ENCODE results near the gene CGN. TPM values are rescaled to one million over a fixed set of nuclear protein-coding genes. Genes with fewer than 3 reads are reported as not detected.
A peak's percentile ranks its signal among the peaks of the same experiment; 100 is the strongest.

The CGN gene, protein sequence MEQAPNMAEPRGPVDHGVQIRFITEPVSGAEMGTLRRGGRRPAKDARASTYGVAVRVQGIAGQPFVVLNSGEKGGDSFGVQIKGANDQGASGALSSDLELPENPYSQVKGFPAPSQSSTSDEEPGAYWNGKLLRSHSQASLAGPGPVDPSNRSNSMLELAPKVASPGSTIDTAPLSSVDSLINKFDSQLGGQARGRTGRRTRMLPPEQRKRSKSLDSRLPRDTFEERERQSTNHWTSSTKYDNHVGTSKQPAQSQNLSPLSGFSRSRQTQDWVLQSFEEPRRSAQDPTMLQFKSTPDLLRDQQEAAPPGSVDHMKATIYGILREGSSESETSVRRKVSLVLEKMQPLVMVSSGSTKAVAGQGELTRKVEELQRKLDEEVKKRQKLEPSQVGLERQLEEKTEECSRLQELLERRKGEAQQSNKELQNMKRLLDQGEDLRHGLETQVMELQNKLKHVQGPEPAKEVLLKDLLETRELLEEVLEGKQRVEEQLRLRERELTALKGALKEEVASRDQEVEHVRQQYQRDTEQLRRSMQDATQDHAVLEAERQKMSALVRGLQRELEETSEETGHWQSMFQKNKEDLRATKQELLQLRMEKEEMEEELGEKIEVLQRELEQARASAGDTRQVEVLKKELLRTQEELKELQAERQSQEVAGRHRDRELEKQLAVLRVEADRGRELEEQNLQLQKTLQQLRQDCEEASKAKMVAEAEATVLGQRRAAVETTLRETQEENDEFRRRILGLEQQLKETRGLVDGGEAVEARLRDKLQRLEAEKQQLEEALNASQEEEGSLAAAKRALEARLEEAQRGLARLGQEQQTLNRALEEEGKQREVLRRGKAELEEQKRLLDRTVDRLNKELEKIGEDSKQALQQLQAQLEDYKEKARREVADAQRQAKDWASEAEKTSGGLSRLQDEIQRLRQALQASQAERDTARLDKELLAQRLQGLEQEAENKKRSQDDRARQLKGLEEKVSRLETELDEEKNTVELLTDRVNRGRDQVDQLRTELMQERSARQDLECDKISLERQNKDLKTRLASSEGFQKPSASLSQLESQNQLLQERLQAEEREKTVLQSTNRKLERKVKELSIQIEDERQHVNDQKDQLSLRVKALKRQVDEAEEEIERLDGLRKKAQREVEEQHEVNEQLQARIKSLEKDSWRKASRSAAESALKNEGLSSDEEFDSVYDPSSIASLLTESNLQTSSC
- total RNA-seq: 10 to 100 TPM in 3 of 4 donors, 1 to 10 TPM in 1; 3.3 to 26.1 (median 15.1) TPM

GRCh38 chr1:151510957-151511635 lies at the start of gene CGN:
Gene CGN (plus strand): TSS chr1:151511387. CDS start chr1:151518520, 7,133 bp downstream.
- TF ChIP-seq POLR2A (IDR thresholded peaks at IDR 0.05) (peak in 2 of 4 donors; percentile 29 to 49), CTCF (IDR thresholded peaks at IDR 0.05) (no peak)
- 0 to 3% methylated on average over 5 to 13 of the region's 68 CpGs for WGBS, 2 donors
- DNase-seq: no peak
- peaks cover 16 to 50% (median 20%) of the 10 kb centered on the region in 3 donors for H3K4me1 ChIP-seq
- H3K9me3 ChIP-seq: no peaks in the 10 kb centered on the region
- peaks cover 0 to 6% (median 0%) of the 10 kb centered on the region in 4 donors for H3K27me3 ChIP-seq
- intact Hi-C loops (cut with DNase I): no loop called here
- H3K4me3 ChIP-seq: peak within 1 kb of the TSS; percentile 50 to 73 (median 62)
- H3K27ac ChIP-seq: peak within 1 kb of the TSS; percentile 52 to 83 (median 64)
- H3K36me3 ChIP-seq: no peaks in the 10 kb centered on the region

GRCh38 chr1:151461694-151462093 lies 49.5 kb upstream of the CGN start:
- H3K4me1 ChIP-seq: peaks cover 5 to 17% (median 11%) of the 10 kb centered on the region in 3 donors
- no peaks in the 10 kb centered on the region for H3K9me3 ChIP-seq
- H3K36me3 ChIP-seq: no peaks in the 10 kb centered on the region
- H3K4me3 ChIP-seq: no peak overlapping the region
- TF ChIP-seq CTCF (IDR thresholded peaks at IDR 0.05): no peak
- TF ChIP-seq POLR2A (IDR thresholded peaks at IDR 0.05): no peak
- H3K27ac ChIP-seq: no peak overlapping the region
- 70 to 81% methylated on average over 5 of the region's 5 CpGs for WGBS, 2 donors
- DNase-seq: no peak
- H3K27me3 ChIP-seq: no peaks in the 10 kb centered on the region
- intact Hi-C loops (cut with DNase I): no loop called here

- H3K4me3 ChIP-seq: no peak overlapping the region
- WGBS, 2 donors: 33 to 50% methylated on average over 1 of the region's 1 CpG
- H3K27ac ChIP-seq: no peak overlapping the region
- TF ChIP-seq POLR2A (IDR thresholded peaks at IDR 0.05) (no peak), CTCF (IDR thresholded peaks at IDR 0.05) (no peak)
- no peaks in the 10 kb centered on the region for H3K27me3 ChIP-seq
- no peaks in the 10 kb centered on the region for H3K36me3 ChIP-seq
- no peak for DNase-seq
- intact Hi-C loops (cut with DNase I): no loop called here
- no peaks in the 10 kb centered on the region for H3K4me1 ChIP-seq
- no peaks in the 10 kb centered on the region for H3K9me3 ChIP-seq
Measured at GRCh38 chr1:151465026-151465425, 46.2 kb upstream of the CGN start.

DNA sequence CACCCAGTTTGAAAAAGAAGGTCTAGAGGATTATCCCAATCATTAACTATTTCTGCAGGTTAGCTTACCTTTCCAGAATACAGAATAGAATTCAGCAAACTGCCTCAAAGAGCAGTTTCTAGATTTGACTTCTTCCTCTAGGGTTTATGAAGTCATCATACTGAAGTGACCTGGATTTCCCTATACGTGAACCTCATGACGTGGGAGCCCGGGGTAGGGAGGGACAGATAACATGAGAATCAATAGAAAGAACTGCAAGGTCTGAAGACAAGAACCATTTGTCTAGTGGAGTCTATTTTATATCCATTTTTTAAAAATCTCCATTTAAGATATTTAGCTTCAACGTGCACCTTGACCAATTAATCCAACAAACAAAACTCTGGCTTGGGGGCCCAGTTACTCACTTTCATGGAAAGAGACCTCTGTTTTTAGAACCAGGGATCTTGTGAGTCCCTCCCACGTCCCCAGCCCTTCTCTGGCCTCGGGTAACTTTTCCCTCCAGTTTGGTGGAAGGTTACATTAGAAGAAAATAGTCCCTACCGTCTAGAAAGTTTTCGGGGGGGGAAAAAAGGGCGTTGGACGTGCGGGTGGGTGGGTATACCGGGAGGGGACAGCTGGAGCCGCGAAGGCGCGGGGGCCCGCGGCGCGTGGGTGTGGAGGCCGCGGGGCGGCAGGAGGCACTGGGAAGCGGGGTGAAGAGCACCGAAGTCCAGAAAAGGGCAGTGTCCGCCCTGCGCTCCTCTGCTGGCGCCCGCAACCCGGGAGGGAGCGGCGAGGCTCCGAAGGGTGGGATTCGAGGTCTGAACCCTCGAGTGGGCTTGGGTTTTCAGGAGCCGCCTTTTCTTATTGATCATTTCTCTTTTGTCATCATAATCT lies 38.1 kb upstream of the CGN start:
- no peaks in the 10 kb centered on the region for H3K36me3 ChIP-seq
- WGBS, 2 donors: 7 to 14% methylated on average over 10 to 17 of the region's 36 CpGs
- H3K4me1 ChIP-seq: peaks cover 0 to 16% (median 3%) of the 10 kb centered on the region in 3 donors
- H3K4me3 ChIP-seq: peak overlapping the region; percentile 47 to 79 (median 65)
- intact Hi-C loops (cut with DNase I): no loop called here
- TF ChIP-seq CTCF (IDR thresholded peaks at IDR 0.05): no peak
- no peak for TF ChIP-seq POLR2A (IDR thresholded peaks at IDR 0.05)
- peak overlapping the region; percentile 63 to 86 (median 83) for H3K27ac ChIP-seq
- no peaks in the 10 kb centered on the region for H3K9me3 ChIP-seq
- no peak for DNase-seq
- no peaks in the 10 kb centered on the region for H3K27me3 ChIP-seq
